Measurements from ENCODE around the gene RBM15B.

Gene RBM15B

DNA sequence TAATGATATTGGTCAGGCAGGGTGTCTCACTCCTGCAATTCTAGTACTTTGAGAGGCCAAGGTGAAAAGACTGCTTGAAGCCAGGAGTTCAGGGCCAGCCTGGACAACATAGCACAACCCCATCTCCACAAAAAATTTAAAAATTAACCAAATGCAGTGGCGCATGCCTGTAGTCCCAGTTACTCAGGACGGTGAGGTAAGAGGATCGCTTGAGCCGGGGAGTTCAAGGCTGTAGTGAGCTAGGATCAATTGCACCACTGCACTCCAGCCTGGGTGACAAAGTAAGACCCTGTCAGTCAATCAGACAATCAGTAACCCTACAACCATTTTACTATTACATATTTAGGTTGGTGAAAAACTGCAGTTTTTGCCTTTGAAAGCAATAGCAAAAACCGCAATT is 43.0 kb downstream of the RBM15B start:
- DNase-seq (ENCODE audit: insufficient read length, low spot score) (no peak), FAIRE-seq (no peak)
- TF ChIP-seq SPI1 (IDR thresholded peaks at IDR 0.05; ENCODE audit: low read depth, low read length) (no peak), PAX5 (IDR thresholded peaks at IDR 0.05; ENCODE audit: insufficient read depth, low read length, severe bottlenecking) (no peak), POLR2AphosphoS5 (IDR thresholded peaks at IDR 0.05; ENCODE audit: low read depth, low read length) (no peak), TAF1 (IDR thresholded peaks at IDR 0.05; ENCODE audit: low read depth, low read length) (no peak), POLR2A (IDR thresholded peaks at IDR 0.05; ENCODE audit: low read depth, low read length) (no peak), POU2F2 (IDR thresholded peaks at IDR 0.05; ENCODE audit: low read depth, low read length) (no peak)

DNA sequence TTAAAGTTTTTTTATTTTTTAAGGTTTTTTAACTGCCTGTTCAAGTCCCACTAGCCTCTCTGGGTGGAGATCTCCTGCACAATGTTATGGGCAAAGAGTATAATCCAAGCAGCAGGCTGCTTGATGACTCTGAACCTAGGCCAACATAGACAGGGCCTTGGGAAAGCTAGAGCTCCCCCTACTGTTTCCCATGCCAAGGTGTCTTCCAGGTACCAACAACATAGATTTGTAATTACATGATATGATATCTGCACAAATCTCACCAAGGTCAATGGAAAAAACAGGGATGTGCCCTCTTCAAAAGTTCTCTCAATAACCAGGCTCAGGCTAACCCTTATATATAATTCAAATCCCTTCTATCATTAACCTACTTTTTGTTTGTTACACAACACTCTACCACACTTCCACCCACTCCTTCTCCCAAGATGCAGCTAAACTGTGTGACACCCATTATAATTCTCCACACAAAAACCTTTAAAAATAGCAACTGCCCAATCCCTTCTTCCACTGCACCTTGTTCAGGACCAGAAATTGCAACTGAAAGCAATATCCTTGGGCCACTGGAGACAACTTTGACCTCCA is 43.8 kb downstream of the RBM15B start:
- FAIRE-seq = no peak
- peak; percentile 20 for DNase-seq (ENCODE audit: insufficient read length, low spot score)
- no peak for TF ChIP-seq POLR2AphosphoS5 (IDR thresholded peaks at IDR 0.05; ENCODE audit: low read depth, low read length)
- no peak for TF ChIP-seq PAX5 (IDR thresholded peaks at IDR 0.05; ENCODE audit: insufficient read depth, low read length, severe bottlenecking)
- TF ChIP-seq SPI1 (IDR thresholded peaks at IDR 0.05; ENCODE audit: low read depth, low read length) = no peak
- no peak for TF ChIP-seq POU2F2 (IDR thresholded peaks at IDR 0.05; ENCODE audit: low read depth, low read length)
- TF ChIP-seq POLR2A (IDR thresholded peaks at IDR 0.05; ENCODE audit: low read depth, low read length) = no peak
- TF ChIP-seq TAF1 (IDR thresholded peaks at IDR 0.05; ENCODE audit: low read depth, low read length) = no peak

GRCh38 chr3:51436998-51437639 is 46.0 kb downstream of the RBM15B start:
- TF ChIP-seq TAF1 (IDR thresholded peaks at IDR 0.05; ENCODE audit: low read depth, low read length) (no peak), POLR2A (IDR thresholded peaks at IDR 0.05; ENCODE audit: low read depth, low read length) (no peak), PAX5 (IDR thresholded peaks at IDR 0.05; ENCODE audit: insufficient read depth, low read length, severe bottlenecking) (no peak), POLR2AphosphoS5 (IDR thresholded peaks at IDR 0.05; ENCODE audit: low read depth, low read length) (no peak), POU2F2 (IDR thresholded peaks at IDR 0.05; ENCODE audit: low read depth, low read length) (no peak), SPI1 (IDR thresholded peaks at IDR 0.05; ENCODE audit: low read depth, low read length) (no peak)
- FAIRE-seq (no peak), DNase-seq (ENCODE audit: insufficient read length, low spot score) (no peak)

DNA sequence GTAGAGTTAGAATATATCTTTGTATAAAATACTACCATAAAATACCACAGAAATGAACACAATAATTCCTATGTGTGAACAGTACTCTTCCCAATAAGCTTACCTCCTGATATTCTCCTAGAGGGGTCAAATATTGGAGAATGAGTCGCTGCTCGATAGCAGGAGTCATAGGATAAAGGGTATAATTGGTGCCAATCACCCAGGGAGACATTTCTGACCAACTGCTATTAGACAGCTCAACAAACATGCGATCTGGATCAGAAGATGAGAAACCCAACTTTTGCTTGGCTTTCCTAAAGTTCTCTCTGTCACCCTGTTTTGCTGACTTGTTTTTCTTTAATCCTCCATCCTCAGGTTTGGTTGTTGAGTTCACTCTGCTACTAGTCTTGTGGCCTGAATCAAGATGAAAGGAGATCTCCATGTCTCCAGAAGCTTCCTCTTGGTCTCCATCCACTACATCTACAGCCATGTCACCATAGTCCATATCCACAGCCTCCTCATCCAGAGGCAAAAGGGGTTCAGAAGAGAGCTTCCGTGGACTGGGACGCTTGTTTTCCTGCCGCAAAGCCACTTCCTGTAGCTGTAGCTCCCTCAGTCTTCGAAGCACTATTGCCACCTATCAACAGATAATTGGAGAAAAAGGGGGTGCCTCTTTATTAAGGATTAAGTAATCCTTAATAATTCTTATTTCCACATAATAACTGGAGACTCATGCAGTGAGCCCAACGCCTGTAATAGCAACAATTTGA is 50.4 kb downstream of the RBM15B start:
- FAIRE-seq = no peak
- DNase-seq (ENCODE audit: insufficient read length, low spot score) = no peak
- TF ChIP-seq POU2F2 (IDR thresholded peaks at IDR 0.05; ENCODE audit: low read depth, low read length) (no peak), PAX5 (IDR thresholded peaks at IDR 0.05; ENCODE audit: insufficient read depth, low read length, severe bottlenecking) (no peak), POLR2A (IDR thresholded peaks at IDR 0.05; ENCODE audit: low read depth, low read length) (no peak), POLR2AphosphoS5 (IDR thresholded peaks at IDR 0.05; ENCODE audit: low read depth, low read length) (no peak)

DNA sequence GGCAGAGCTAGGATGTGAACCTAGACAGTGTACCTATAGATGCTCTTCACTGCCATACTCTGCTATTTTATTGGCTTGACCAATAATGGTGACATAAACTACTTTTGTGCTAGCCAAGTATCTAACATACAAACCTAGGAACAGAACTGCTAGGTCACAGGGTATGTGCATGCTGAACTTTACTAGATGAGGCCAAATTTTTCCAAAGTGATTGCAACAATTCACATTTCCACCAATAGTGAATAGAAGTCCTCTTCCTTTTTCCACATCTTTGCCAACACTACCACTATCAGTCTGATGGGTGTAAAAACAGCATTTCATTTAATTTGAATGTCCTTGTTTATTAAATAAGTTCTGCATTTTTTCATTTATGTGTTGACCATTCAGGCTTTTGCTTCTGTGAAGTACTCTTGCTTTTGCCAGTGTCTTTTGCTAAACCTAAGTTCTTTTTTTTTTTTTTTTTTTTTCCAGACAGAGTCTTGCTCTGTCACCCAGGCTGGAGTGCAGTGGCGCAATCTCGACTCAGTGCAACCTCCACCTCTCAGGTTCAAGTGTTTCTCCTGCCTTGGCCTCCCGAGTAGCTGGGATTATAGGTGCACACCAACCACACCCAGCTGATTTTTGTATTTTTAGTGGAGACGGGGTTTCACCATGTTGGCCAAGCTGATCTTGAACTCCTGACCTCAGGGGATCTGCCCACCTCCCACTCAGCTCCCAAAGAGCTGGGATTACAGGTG is 54.6 kb downstream of the RBM15B start:
- FAIRE-seq = peak; percentile 5
- DNase-seq (ENCODE audit: insufficient read length, low spot score) = no peak
- TF ChIP-seq POU2F2 (IDR thresholded peaks at IDR 0.05; ENCODE audit: low read depth, low read length) (no peak), TAF1 (IDR thresholded peaks at IDR 0.05; ENCODE audit: low read depth, low read length) (no peak), SPI1 (IDR thresholded peaks at IDR 0.05; ENCODE audit: low read depth, low read length) (no peak), POLR2AphosphoS5 (IDR thresholded peaks at IDR 0.05; ENCODE audit: low read depth, low read length) (no peak), PAX5 (IDR thresholded peaks at IDR 0.05; ENCODE audit: insufficient read depth, low read length, severe bottlenecking) (no peak), POLR2A (IDR thresholded peaks at IDR 0.05; ENCODE audit: low read depth, low read length) (no peak)
